Keratinocyte (primary cell): Measurements from ENCODE around the gene CYP2R1. TPM values are rescaled to one million over a fixed set of nuclear protein-coding genes. Genes with fewer than 3 reads are reported as not detected.

ENCODE experiments used
- DNase-seq: peaks from one replicate; pipeline ENCODE4 v3.0.0-alpha.2; 2011; ENCODE audit warnings: low read depth, missing footprints, low spot score
- FAIRE-seq: peaks from 2 replicates; lab custom pipeline; 2011; peaks lifted over from hg19 to GRCh38; lab: Jason Lieb, UNC
- H2AFZ ChIP-seq: 2 replicates; pipeline ENCODE4 v1.6.0; 2012; ENCODE audit warnings: low read length, control low read depth, inconsistent platforms; ENCODE audit not compliant: control insufficient read depth
- H3K27ac ChIP-seq: 2 replicates; pipeline ENCODE4 v1.5.1; 2011; ENCODE audit warnings: low read length; ENCODE audit not compliant: control insufficient read depth, insufficient read depth
- H3K27me3 ChIP-seq: 3 replicates; pipeline ENCODE4 v1.6.0; 2011; ENCODE audit warnings: low read length; ENCODE audit not compliant: control insufficient read depth, insufficient read depth; ENCODE audit errors: extremely low read depth
- H3K36me3 ChIP-seq, 2 experiments: 2 replicates in 1 of 2; 3 replicates in 1 of 2; pipeline ENCODE4 v1.5.1; 2011; ENCODE audit warnings: low read length in 2 of 2, mild to moderate bottlenecking in 1 of 2; ENCODE audit not compliant: control insufficient read depth in 2 of 2, insufficient read depth in 2 of 2; ENCODE audit errors: extremely low read depth in 1 of 2
- H3K4me1 ChIP-seq: 3 replicates; pipeline ENCODE4 v1.5.1; 2011; ENCODE audit warnings: low read length; ENCODE audit not compliant: control insufficient read depth, insufficient read depth; ENCODE audit errors: extremely low read depth
- H3K4me2 ChIP-seq: 3 replicates; pipeline ENCODE4 v1.6.0; 2011; ENCODE audit warnings: low read depth, low read length; ENCODE audit not compliant: control insufficient read depth, insufficient read depth; ENCODE audit errors: extremely low read depth
- H3K4me3 ChIP-seq, 3 experiments: fragments of 200-600 bp in 1 of 3; sonication (generic) in 1 of 3; 2 replicates in 2 of 3; 3 replicates in 1 of 3; pipeline ENCODE4 v1.5.1; 2011 to 2016; ENCODE audit warnings: low read length in 3 of 3, mild to moderate bottlenecking in 3 of 3, control low read depth in 2 of 3, inconsistent platforms in 1 of 3, low read depth in 1 of 3, mixed read lengths in 1 of 3, mixed run types in 1 of 3, moderate library complexity in 1 of 3; ENCODE audit not compliant: control insufficient read depth in 2 of 3, insufficient read depth in 2 of 3; ENCODE audit errors: extremely low read depth in 1 of 3
- H3K79me2 ChIP-seq: 2 replicates; pipeline ENCODE4 v1.6.0; 2012; ENCODE audit warnings: low read length; ENCODE audit not compliant: control insufficient read depth, insufficient read depth
- H3K9ac ChIP-seq: 3 replicates; pipeline ENCODE4 v1.6.0; 2011; ENCODE audit warnings: low read length; ENCODE audit not compliant: control insufficient read depth, insufficient read depth; ENCODE audit errors: extremely low read depth
- H3K9me1 ChIP-seq: 3 replicates; pipeline ENCODE4 v1.6.0; 2011; ENCODE audit warnings: low read length; ENCODE audit not compliant: control insufficient read depth, insufficient read depth; ENCODE audit errors: extremely low read depth
- H3K9me3 ChIP-seq: 2 replicates; pipeline ENCODE4 v1.5.1; 2012; ENCODE audit warnings: low read depth, low read length; ENCODE audit not compliant: control insufficient read depth
- H4K20me1 ChIP-seq: 3 replicates; pipeline ENCODE4 v1.6.0; 2011; ENCODE audit warnings: low read length; ENCODE audit not compliant: control insufficient read depth, insufficient read depth; ENCODE audit errors: extremely low read depth
- EZH2 ChIP-seq: IDR thresholded peaks from one replicate; pipeline ENCODE4 v1.6.1; 2012; ENCODE audit warnings: inconsistent platforms, mild to moderate bottlenecking, low read length, moderate library complexity
- dilution Hi-C: fragments of 300-500 bp; cut with MboI; formaldehyde crosslinking; loops from one replicate; pipeline ENCODE4 v1.7.0; 2020; ENCODE audit warnings: low sequenced_read_pairs; ENCODE audit not compliant: extremely low pct_ligation_motif_present
- polyA plus RNA-seq, 5 experiments: library from polyadenylated mRNA; depleted of rRNA in 3 of 5; stranded (reverse) in 3 of 5; stranded (forward) in 1 of 5; unstranded in 1 of 5; fragments of >200 nt; gene quantifications; 1 replicate in 1 of 5; 2 replicates in 3 of 5; 3 replicates in 1 of 5; pipeline versions ENCODE4 v1.2.1 to v1.2.3, GENCODE V29; 2011 to 2012; ENCODE audit warnings: missing spikeins in 2 of 5, low read depth in 1 of 5, low replicate concordance in 1 of 5
- small RNA-seq, 3 experiments: library from RNA; depleted of rRNA; stranded (forward); fragments of <200 nt; gene quantifications; one replicate each; pipeline ENCODE3, GENCODE V24; 2012; ENCODE audit warnings: low read depth in 3 of 3, low replicate concordance in 1 of 3; ENCODE audit not compliant: insufficient read length in 3 of 3
- TF ChIP-seq, protein P1 (sequence below), 3 experiments: IDR thresholded peaks in 1 of 3; conservative IDR thresholded peaks in 1 of 3; optimal IDR thresholded peaks in 1 of 3; 2 replicates in 2 of 3; 3 replicates in 1 of 3; pipeline versions ENCODE3 to v1.5.1; 2011; ENCODE audit warnings: low read length in 3 of 3, mild to moderate bottlenecking in 3 of 3, moderate library complexity in 2 of 3, control low read depth in 1 of 3, inconsistent platforms in 1 of 3; ENCODE audit not compliant: insufficient read depth in 2 of 3; ENCODE audit errors: extremely low read depth in 1 of 3

CYP2R1 gene
- polyA plus RNA-seq, 1 donor (not counting 4 experiments of a cell fraction or from before 2014, with no cell fraction given): 15.5 TPM

DNA sequence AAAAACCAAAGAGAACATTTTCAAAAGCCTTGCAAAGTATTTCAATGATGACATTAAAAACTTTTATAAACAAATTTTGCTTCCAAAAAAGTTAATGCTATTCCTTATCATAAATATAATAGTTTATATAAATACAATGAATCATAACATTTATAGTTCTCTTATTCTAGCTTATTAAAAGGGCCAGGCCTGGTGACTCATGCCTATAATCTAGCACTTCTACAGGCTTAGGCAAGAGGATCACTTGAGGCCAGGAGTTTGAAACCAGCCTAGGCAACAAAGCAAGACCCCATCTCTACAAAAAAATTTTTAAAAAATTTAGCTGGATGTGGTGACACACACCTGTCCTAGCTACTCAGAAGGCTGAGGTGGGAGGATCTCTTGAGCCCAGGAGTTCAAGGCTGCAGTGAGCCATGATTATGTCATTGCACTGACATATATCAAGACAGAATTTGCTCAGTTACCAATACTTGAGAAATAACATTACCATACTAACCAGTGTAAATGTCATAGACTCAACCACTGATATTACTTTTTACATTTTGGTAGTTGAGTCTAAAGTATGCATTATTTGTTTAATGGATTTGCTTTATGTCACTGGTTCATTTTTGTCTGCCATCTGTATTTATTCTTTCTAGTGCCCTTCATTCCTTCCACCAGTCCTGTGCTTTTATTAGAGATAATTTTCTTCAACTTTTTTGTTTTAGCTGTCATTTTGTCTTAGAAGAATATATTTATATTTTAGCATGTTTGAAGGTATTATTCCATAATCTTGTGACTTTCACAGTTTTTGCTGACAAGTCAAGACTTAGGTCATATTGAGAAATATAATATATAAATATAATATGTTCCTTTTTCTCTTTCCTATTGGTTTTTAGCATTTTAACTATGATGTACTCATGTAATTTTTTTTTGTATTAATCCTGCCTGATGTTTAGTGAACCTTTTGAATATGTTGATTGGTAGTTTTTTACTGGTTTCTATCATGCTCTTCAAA, 56.2 kb downstream of the CYP2R1 start:
- DNase-seq (no peak), FAIRE-seq (no peak)
- H3K4me3 ChIP-seq: no peak overlapping the region
- no peaks in the 10 kb centered on the region for H3K36me3 ChIP-seq
- no peak overlapping the region for H3K27ac ChIP-seq
- no peaks in the 10 kb centered on the region for H3K27me3 ChIP-seq
- H3K4me2 ChIP-seq: no peak overlapping the region
- no peak overlapping the region for H2AFZ ChIP-seq
- no peaks in the 10 kb centered on the region for H3K79me2 ChIP-seq
- no peaks in the 10 kb centered on the region for H3K9me1 ChIP-seq
- no peaks in the 10 kb centered on the region for H3K9me3 ChIP-seq
- no peaks in the 10 kb centered on the region for H4K20me1 ChIP-seq
- dilution Hi-C loops: no loop called here
- H3K4me1 ChIP-seq: no peaks in the 10 kb centered on the region
- no peak overlapping the region for H3K9ac ChIP-seq
- no peak for TF ChIP-seq EZH2
- TF ChIP-seq, protein P1, sequence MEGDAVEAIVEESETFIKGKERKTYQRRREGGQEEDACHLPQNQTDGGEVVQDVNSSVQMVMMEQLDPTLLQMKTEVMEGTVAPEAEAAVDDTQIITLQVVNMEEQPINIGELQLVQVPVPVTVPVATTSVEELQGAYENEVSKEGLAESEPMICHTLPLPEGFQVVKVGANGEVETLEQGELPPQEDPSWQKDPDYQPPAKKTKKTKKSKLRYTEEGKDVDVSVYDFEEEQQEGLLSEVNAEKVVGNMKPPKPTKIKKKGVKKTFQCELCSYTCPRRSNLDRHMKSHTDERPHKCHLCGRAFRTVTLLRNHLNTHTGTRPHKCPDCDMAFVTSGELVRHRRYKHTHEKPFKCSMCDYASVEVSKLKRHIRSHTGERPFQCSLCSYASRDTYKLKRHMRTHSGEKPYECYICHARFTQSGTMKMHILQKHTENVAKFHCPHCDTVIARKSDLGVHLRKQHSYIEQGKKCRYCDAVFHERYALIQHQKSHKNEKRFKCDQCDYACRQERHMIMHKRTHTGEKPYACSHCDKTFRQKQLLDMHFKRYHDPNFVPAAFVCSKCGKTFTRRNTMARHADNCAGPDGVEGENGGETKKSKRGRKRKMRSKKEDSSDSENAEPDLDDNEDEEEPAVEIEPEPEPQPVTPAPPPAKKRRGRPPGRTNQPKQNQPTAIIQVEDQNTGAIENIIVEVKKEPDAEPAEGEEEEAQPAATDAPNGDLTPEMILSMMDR (optimal IDR thresholded peaks at IDR 0.05 in 1 of 3, IDR thresholded peaks at IDR 0.05 in 1 of 3, conservative IDR thresholded peaks at IDR 0.05 in 1 of 3; ENCODE audit: extremely low read depth in 1 of 3, insufficient read depth in 2 of 3, low read length in 3 of 3): no peak

Small RNA genes within 50 kb of the gene (small RNA-seq; reads per million reads assigned to genes)
- gene CALCP: 0 reads per million in 3 experiments

Other genes with a start within 250 kb of the CYP2R1 start
- gene PDE3B, start 248.4 kb downstream of the CYP2R1 start, polyA plus RNA-seq: 0.01 TPM in 2 of 3 replicates, not detected in the other
- not detected in 3 replicates for gene CALCA, start 80.1 kb upstream of the CYP2R1 start, polyA plus RNA-seq
- gene CALCB, start 181.4 kb upstream of the CYP2R1 start, polyA plus RNA-seq: not detected in 3 replicates
- gene INSC, start 222.7 kb upstream of the CYP2R1 start, polyA plus RNA-seq: 0.08 to 0.15 TPM (median 0.13 TPM) in 3 replicates